Measurements from ENCODE around the gene TMEM191C.
"Not testable (repeated sequence)": the region's sequence is repeated elsewhere in the genome, so short reads cannot be mapped to it uniquely, and the experiment has no call there.

TMEM191C gene

DNA sequence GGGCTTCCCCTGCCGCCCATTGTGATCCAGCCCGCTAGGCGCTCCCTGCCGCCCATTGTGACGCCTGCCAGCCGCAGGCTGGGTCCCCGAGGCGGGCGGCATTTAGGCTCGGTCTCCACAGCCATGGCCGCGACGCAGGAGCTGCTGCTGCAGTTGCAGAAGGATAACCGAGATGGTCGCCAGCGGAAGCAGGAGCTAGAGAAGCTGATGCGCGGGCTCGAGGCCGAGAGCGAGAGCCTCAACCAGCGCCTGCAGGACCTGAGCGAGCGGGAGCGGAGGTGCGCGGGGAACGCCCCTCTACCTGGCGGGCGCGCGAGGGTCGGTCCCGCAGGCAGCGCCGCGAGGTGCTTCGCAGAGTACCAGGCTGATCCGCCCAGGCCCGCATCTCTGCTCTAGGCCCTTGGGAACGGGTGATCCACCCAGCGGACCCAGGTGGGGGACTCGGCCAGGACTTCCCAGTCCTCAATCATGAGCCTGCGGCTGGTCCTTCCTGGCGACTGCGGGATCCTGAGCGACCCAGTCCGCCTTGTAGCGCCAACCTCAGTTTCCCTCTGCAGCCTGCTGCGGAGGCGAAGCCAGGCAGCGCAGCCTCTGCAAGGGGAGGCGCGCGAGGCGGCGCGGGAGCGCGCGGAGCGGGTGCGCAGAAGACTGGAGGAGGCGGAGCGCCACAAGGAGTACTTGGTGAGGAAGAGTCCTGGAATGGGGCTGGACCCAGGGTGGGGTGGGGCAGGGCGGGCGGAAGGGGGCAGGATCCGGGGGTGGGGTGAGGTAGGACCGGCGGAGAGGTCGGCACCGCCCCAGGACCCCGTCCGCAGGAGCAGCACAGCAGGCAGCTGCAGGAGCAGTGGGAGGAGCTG, at the start of gene TMEM191C:
TMEM191C (plus strand) TSS at position 51 of the 857 bp plus-strand sequence; CDS start at position 124, 73 bp downstream.
- not testable (repeated sequence) for DNase-seq

DNA sequence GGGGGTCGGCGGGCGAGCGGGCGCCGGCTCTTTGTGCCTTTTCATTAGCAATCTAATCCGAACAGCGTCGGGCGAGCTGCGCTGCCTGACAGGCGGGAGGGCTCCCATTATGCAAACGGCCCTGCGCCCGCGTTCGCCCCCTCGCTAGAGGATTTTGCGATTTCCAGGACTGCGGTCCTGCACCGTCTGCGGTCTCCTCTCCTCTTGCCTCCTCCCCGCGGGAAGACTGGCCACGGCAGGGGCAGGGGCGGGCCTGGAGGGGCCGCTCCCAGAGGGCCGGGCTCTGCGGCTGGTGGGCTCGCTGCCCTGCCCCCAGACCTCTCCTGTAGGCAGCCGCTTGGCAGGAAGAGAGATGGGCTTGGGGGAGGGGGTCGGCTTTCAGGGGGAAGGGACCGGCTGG, 49.3 kb upstream of the TMEM191C start:
- DNase-seq = not testable (repeated sequence)

DNA sequence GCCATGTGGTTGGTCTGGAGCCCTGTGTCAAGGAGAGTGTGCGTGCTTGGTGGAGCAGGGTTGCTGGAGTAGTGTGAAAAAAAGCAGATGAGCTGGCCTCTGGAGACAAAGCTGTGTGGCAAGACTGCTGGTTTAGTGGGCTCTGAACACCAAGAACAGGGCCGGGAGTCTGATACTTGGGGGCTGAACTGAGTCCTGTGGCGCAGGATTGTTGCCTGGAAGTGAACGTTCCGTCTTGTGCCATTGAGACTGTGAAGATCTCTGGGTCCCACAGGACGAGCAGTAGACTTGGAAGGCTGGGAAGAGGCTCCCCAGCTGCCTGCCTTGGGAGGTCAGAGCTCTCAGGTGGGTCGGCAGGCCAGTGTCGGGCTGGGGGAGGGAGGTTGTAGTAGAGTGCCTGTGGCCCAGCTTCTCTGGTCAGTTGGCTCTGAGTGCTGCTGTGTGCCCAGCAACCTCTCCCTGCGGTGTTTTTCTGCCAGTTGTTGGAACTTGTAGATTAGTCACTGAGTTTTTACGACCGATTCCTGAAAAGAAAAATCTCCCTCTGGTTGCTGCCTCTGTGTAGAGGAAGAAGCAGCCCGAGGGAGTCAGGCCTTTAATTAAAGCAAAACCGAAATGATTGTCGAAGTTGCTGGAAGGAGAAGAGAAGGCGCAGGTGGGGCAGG, 48.1 kb upstream of the TMEM191C start:
- not testable (repeated sequence) for DNase-seq

DNA sequence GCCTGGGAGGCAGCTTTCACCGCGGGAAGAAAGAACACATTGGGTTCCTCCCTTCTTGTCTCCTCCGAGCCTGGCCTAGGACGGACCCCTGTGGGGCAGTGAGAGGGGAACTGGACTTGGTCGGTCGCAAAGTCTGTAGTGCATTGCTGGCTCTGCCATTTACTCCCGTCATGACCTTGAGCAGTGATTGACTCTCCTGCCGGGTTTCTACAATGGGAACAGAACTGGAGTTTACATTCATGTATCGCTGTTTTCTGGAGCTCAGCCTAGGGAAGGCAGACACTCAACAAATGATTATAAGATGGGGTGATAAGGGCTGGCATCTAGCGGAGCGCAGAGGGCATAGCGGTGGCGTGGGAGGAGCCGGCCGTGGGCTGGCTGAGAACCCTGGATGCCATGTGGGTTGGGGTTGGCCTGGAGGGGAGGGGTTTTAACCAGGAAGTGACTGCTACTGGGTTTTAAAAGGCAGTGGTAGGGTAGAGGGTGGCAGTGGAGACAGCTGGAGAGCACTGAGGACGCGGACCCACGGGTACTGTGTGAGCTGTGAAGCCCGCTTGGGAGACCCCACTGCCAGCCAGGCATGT, 46.9 kb upstream of the TMEM191C start:
- DNase-seq = not testable (repeated sequence)

DNA sequence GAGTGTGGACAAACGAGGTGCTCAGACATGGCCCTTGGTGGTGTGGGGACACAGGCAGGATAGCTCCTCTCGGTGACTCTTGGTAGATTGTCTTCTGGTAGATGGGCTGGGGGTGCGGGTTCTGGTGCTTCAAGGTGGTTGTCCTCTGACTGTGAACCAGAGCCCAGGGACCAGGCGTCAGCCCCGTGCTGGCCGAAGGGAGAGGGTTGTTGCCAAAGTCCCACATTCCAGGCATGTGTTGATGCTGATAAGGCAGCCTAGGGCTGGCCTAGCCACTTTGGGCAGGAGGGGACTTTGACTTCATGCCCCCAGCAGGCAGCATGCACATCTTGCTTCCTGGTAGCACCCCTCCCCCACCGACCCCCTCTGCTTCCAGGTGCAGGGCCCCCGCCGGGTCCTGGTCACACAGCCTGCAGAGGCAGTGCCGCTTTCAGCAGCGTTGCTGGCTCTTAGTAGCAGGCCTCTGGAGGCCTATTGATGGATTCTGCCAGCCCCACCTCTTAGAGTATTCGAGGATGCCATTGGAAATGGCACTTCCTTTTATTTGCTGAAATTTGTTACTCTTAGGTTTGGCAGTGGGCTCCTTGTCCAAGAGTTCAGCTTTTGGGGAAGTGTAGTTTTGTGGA, 43.0 kb upstream of the TMEM191C start:
- not testable (repeated sequence) for DNase-seq

DNA sequence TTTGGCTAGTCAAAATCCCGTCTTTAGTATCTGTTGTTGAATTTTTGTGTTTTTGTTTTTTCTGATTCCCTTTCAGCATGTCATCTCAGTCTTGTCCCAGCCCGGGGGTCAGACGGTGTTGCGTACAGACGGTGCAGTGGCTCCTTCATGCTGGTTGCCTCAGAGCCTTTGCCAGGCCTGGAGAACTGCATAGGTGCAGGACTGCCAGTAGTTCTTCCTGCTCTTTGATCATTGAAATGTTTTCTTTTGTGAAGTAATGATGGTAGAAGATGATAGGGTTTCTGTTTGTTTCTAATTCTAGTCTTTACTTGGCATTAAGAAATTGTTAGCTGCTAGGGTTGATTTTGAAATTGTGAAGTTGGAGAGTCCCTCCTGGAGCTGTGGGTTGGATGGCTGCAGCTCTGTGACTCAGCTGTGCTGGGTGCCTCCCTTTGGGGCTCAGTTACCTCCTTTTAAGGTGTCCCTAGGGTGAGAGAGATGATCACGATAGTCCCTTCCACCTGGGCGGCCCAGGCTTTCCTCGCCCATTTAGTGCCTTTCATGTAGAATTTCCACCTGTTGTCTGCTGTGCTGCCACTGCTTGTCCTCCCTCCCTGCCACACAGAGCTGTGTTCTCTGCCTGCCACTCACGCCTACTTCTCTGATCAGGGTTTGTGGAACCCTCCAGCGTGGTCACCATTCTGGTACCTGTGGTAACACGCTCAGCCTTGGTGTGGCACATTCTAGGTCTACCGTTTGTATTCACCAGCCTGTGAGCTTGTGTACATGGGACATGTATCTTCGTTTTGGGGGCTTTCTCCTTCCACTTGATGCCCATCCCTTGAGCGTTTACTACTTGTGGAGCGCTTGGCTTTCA, 32.6 kb upstream of the TMEM191C start:
- DNase-seq = not testable (repeated sequence)

DNA sequence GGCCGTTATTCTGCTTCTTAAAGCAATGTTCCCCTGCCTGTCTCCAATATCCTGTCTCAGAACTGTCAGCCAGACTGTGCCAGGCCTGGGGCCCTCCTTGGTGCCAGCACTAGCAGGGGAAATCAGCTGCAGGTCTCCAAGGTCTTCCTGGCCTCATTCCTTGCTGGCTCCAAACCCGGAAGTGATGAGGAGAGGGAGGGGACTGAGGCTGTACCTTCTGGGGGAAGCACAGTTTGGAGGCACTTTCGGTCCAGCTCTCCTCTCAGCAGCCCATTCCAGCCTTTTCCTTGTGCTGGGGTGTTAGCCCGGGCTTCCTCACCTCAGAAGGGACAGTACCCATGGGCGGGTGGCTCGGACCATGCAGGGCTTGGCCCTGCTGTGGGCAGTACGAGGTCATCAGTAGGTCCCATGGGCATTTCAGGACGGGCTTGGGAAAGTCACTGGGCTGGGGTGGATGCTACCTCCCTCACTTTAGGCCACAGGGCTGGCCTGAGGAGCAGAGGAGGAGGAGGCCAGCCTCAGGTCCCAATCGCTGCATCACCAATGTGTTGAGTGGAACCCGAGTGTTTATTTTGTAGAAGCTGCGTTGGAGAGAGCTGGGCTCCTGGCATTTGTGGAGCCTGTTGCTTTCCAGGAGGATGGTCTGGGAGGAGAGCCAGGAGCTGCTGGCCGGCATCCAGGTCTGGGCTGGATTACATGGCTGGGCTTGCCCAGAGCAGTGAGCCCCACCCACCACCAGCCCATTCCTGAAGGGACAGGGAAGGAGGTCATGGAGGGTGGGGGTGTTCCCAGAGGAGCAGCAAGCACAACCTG, 31.0 kb upstream of the TMEM191C start:
- not testable (repeated sequence) for DNase-seq

DNA sequence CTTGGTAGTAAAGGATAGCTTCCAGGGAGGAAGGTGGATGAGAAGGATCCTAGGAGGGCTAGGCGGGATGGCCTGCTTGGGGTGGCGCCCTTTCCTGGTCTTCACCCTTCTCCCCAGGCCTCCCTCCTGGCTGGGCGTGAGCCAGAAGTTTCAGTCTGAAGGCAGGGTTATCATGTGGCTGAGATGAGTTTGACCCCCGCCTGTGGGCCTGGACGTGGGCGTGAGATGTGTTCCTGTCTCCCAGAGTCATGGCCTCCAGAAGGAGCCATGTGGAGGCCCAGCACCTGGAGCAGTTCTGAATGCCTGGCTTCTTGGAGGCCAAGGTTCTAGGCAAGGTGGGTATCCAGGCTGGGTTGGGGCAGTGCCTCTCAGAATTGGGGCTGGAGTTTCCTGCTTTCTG, 29.2 kb upstream of the TMEM191C start:
- DNase-seq = not testable (repeated sequence)

DNA sequence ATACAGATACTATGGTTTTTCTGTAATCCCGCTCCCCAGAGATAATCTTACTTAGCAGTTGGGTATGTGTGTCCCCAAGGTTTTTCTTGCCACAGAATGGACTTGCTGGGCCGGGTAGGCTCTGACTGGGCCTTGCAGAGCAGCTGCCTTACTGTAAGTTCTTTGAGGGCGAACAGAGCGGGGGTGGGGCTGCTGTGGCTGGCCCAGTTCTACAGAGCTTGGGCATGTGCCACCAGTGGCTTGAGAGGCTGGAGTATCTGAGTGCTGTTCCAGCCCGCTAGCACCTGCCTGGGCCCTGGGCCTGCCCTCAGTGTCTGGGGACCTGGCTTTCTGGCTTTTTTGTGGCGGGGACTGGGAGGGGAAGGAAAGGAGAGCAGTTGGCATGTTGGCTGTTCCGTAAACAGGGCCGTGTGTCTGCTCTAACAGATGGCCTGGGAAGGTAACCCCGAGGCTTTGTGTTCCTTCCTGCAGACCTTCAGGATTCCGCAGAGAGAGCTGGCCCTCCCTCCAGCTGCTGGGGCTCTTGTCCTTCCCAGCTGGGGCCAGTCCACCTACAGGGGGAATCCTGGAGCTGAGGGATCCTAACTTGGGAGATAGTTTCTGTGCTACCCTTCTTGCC, 27.1 kb upstream of the TMEM191C start:
- not testable (repeated sequence) for DNase-seq

DNA sequence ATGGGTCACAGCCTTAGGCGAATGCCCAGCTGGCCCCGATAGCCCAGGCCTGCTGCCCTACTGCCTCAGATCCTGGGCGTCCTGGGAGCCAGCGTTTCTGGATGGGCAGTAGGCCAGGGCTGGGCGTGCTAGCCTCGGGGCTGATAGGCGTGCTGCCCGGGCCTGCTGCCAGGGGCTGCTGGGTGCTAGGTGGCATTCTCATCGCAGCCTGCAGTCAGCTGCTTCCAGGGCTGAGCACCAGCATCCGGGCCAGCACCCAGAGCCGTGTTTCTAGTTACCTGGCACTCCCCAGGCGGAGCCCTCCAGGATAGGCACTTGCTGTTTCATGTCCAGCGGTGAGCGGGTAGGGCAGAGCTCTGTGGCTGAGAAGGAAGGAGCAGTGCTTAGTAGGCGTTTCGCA, 26.5 kb upstream of the TMEM191C start:
- DNase-seq = not testable (repeated sequence)

DNA sequence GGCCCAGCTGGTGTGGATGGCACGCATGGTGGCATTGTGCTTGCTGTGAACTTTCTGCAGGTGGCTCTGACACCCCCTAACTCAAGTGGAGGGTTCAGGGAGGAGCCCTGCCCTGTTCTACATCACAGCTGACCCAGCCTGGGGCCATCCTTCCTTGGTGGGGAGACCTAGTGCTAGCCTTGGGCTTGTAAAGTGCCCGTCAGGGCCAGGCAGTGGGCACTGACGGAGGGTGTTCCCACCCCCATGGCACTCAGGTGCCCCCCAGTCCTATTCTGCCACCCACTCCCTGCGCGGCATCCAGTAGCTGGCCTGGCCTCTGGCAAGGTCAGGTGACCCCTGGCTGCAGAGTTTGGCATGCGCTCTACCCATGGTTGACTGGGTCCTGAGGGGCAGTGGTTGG, 26.0 kb upstream of the TMEM191C start:
- DNase-seq = not testable (repeated sequence)

DNA sequence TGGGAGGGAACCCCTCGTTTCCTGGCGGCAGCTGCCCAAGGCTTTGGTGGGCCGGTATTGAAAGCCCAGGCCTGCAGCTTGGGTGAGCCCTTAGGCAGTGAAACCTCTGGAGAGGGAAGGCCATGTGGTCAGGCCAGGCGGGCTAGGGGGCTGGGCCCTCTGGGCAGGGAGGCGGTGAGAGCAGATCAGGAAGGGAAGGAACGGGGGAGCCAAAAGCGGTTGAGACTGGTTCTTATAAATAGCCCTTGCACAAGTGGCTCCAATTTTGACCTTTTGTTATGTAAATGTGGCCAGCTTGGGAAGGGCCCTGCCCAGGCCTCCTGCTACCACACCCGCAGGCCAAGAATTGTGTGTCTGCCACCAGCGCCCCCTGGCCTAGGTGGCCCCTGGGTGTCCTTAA, 25.1 kb upstream of the TMEM191C start:
- DNase-seq = not testable (repeated sequence)

DNA sequence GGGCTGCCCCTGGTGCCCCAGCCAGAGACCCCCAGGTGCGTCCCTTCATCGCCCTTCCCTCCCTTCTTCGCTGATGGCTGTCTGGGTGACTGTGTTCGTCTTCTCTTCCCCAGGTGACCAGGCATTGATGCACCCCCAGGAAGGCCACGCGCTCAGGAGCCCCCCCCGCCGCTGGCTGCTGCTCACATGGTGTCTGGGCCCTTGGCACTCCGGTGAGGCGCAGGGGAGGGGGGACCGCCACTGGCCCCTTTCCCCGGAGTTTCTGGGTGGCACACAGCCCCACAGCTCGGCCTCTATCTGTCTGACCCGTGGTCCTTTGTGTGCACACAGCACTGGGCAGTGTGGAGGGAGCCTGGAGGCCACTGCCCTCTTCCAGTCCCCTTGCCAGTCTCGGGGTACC, 24.5 kb upstream of the TMEM191C start:
- not testable (repeated sequence) for DNase-seq

DNA sequence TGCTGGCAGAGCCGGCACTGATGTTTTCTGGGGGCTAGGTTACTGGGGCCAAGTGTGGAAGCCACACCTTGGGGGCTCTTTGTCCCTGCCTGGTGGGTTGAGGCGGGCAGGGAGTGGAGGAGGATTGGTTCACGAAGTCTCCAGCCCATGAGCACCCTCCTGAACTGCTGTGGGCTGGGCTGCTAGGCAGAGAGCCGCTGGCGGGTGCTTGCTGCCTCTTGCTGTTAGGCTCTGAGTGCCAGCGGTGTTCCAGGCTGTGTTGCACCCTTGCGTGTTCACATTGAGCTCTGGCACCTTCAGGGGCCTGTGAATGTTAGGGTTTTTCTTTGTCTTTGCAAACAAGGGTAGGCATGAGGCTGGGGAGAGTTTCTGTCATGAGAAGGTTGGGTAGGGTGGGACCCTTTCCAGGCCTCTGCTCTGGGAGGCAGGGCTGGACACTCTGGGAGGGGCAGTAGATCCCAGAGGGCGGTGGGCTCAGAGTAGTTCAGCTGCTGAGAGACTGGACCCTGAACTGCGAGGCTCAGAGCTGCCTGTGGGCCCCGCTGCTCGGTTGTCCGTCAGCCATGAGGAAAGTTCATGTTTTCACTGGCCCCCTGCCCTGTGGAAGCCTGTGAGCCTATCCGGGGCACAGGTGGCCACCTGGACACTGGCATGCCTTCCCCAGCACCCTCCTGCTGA, 24.0 kb upstream of the TMEM191C start:
- no peak for DNase-seq

DNA sequence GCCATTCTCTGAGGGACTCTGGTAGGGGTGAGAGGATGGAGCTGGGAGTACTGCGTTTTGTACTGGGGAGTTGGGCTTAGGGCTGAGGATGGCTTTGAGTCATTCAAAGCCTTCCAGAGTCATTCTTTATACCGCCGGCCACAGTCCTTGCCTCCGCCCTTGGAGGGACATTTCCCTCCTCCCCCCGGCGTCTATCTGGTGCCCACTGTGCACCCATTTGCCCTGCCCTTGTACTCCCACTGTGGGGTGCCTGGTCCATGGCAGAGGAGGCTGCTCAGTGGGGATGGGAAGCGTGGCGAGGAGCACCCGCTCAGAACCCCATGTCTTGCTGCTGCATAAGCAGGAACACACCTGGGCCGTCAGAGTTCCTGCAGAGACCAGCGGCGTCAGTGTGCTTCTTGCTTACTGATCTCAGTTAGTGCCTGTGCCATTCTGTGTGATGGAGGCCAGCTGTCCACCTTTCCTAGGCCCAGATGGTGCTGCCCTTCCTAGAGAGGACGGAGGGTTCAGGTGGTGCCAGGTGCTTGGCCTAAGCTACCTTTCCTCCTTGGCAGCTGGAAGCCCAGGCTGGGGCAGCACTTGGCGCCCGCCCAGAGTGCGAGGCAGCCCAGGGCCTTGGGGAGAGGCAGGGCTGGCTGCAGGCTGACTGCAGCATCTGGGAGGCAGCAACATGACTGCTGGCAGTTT, 23.3 kb upstream of the TMEM191C start:
- no peak for DNase-seq

DNA sequence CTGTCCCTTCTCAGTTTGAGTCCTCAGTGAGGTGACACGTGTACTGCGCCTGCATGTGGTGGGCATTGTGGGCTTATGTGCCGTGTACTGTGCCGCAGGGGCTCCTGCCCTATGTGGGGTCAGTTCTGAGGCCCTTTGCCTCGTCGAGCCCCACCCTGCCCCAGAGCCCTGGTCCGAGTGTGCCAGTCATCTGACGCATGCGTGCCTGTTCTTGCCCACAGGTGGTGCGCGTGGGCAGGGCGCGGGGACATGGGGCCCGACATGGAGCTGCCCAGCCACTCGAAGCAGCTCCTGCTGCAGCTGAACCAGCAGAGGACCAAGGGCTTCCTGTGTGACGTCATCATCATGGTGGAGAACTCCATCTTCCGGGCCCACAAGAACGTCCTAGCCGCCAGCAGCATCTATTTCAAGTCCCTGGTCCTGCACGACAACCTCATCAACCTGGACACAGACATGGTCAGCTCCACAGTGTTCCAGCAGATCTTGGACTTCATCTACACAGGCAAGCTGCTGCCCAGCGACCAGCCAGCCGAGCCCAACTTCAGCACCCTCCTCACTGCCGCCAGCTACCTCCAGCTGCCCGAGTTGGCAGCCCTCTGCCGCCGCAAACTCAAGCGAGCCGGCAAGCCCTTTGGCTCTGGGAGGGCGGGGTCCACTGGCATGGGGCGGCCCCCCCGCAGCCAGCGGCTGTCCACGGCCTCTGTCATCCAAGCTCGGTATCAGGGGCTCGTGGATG, 22.3 kb upstream of the TMEM191C start:
- no peak for DNase-seq

DNA sequence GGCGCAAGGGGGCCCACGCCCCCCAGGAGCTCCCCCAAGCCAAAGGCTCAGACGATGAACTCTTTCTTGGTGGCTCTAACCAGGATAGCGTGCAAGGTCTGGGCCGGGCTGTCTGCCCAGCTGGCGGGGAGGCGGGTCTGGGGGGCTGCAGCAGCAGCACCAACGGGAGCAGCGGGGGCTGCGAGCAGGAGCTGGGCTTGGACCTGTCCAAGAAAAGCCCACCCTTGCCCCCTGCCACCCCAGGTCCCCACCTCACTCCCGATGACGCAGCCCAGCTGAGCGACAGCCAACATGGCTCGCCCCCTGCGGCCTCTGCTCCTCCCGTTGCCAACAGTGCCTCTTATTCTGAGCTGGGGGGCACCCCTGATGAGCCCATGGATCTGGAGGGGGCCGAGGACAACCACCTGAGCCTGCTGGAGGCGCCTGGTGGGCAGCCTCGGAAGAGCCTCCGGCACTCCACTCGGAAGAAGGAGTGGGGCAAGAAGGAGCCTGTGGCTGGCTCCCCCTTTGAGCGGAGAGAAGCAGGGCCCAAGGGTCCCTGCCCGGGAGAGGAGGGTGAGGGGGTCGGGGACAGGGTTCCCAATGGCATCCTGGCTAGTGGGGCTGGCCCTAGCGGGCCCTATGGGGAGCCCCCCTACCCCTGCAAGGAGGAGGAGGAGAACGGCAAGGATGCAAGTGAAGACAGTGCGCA, 21.6 kb upstream of the TMEM191C start:
- DNase-seq = no peak
